HepG2 (cell line): ENCODE data around the gene CCT8. TPM values are rescaled to one million over a fixed set of nuclear protein-coding genes. Genes with fewer than 3 reads are reported as not detected.

Experiments
- ARHGAP35 ChIP-seq: sonication (generic); formaldehyde crosslinking; IDR thresholded peaks from 2 replicates; pipeline ENCODE4 v1.9.0; 2022; ENCODE audit warnings: mild to moderate bottlenecking, inconsistent platforms, moderate library complexity, missing genetic modification reagents, borderline replicate concordance
- BATF2 ChIP-seq: sonication (generic); formaldehyde crosslinking; IDR thresholded peaks from 2 replicates; pipeline ENCODE4 v1.8.0; 2022; ENCODE audit warnings: mild to moderate bottlenecking, missing genetic modification reagents, moderate library complexity
- IRF2 ChIP-seq: IDR thresholded peaks from 2 replicates; pipeline ENCODE4 v1.6.1; 2018; ENCODE audit warnings: missing genetic modification reagents, missing compliant biosample characterization
- KAT8 ChIP-seq: IDR thresholded peaks from 2 replicates; pipeline ENCODE4 v1.6.1; 2016; ENCODE audit warnings: missing genetic modification reagents, missing compliant biosample characterization
- KDM1A ChIP-seq: IDR thresholded peaks from 2 replicates; pipeline ENCODE4 v1.6.1; 2016; ENCODE audit warnings: missing compliant biosample characterization
- KLF16 ChIP-seq, 2 experiments: sonication (generic) in 1 of 2; formaldehyde crosslinking in 1 of 2; IDR thresholded peaks; 2 replicates each; pipeline versions ENCODE4 v1.6.1 to v1.8.0; 2016 to 2023; ENCODE audit warnings: missing genetic modification reagents in 2 of 2, missing compliant biosample characterization in 1 of 2
- MBD4 ChIP-seq: IDR thresholded peaks from 2 replicates; pipeline ENCODE4 v1.6.1; 2012; ENCODE audit warnings: low read length, inconsistent platforms, borderline replicate concordance
- RBFOX2 ChIP-seq: fragments of 200-400 bp; formaldehyde crosslinking; IDR thresholded peaks from 2 replicates; pipeline ENCODE4 v1.6.1; 2017; ENCODE audit warnings: low read depth, mild to moderate bottlenecking, low read length
- ZNF274 ChIP-seq: sonication (generic); formaldehyde crosslinking; IDR thresholded peaks from 2 replicates; pipeline ENCODE4 v1.5.1; 2020; ENCODE audit warnings: mild to moderate bottlenecking, missing genetic modification reagents
- ZNF337 ChIP-seq: sonication (generic); formaldehyde crosslinking; IDR thresholded peaks from 2 replicates; pipeline ENCODE4 v1.5.1; 2020; ENCODE audit warnings: missing genetic modification reagents, low read depth, mild to moderate bottlenecking, borderline replicate concordance
- ZNF382 ChIP-seq: sonication (generic); formaldehyde crosslinking; IDR thresholded peaks from 2 replicates; pipeline ENCODE4 v1.5.0; 2020; ENCODE audit warnings: missing genetic modification reagents, mild to moderate bottlenecking, borderline replicate concordance
- ZNF431 ChIP-seq: sonication (generic); formaldehyde crosslinking; IDR thresholded peaks from 2 replicates; pipeline ENCODE4 v1.9.0; 2022; ENCODE audit warnings: missing genetic modification reagents, low read depth, mild to moderate bottlenecking, borderline replicate concordance
- ZNF816 ChIP-seq: sonication (generic); formaldehyde crosslinking; IDR thresholded peaks from 2 replicates; pipeline ENCODE4 v1.8.0; 2022; ENCODE audit warnings: missing genetic modification reagents, mild to moderate bottlenecking, borderline replicate concordance
- polyA plus RNA-seq, 8 experiments: library from polyadenylated mRNA; depleted of rRNA in 3 of 8; stranded (reverse) in 7 of 8; unstranded in 1 of 8; fragments of >200 nt; fragmentation: Illumina TruSeq in 4 of 8; extraction: Trizol in 4 of 8; gene quantifications; 2 replicates each; pipeline versions ENCODE4 v1.2.1 to v1.2.3, GENCODE V29; 2011 to 2016; ENCODE audit warnings: low read depth in 4 of 8, missing spikeins in 1 of 8, mixed read lengths in 1 of 8; ENCODE audit not compliant: insufficient read depth in 1 of 8
- total RNA-seq, 5 experiments: library from RNA; depleted of rRNA; stranded (reverse); fragments of >200 nt; fragmentation: Illumina TruSeq; extraction: Trizol; gene quantifications; 2 replicates each; pipeline ENCODE4 v1.2.3, GENCODE V29; 2016; ENCODE audit warnings: low read depth in 1 of 5
- TF ChIP-seq, protein P1 (sequence below): sonication (generic); formaldehyde crosslinking; conservative IDR thresholded peaks from 2 replicates; pipeline ENCODE4 v1.4.0; 2020; ENCODE audit warnings: mild to moderate bottlenecking, missing genetic modification reagents, moderate library complexity
- TF ChIP-seq, protein P2 (sequence below): sonication (generic); formaldehyde crosslinking; IDR thresholded peaks from 2 replicates; pipeline ENCODE4 v1.5.1; 2020; ENCODE audit warnings: missing genetic modification reagents, mild to moderate bottlenecking, borderline replicate concordance
- TF ChIP-seq, protein P3 (sequence below): sonication (generic); formaldehyde crosslinking; IDR thresholded peaks from 2 replicates; pipeline ENCODE4 v1.9.0; 2022; ENCODE audit warnings: missing genetic modification reagents, mild to moderate bottlenecking, borderline replicate concordance
- TF ChIP-seq, protein P4 (sequence below): sonication (generic); formaldehyde crosslinking; IDR thresholded peaks from 2 replicates; pipeline ENCODE4 v1.4.0; 2020; ENCODE audit warnings: missing genetic modification reagents

CCT8 gene
- total and polyA plus RNA-seq, 2 of the 13 experiments (the other 11 are each of a cell fraction or from before 2014, with no cell fraction given): 127 to 325 TPM

- TF ChIP-seq, protein P1, sequence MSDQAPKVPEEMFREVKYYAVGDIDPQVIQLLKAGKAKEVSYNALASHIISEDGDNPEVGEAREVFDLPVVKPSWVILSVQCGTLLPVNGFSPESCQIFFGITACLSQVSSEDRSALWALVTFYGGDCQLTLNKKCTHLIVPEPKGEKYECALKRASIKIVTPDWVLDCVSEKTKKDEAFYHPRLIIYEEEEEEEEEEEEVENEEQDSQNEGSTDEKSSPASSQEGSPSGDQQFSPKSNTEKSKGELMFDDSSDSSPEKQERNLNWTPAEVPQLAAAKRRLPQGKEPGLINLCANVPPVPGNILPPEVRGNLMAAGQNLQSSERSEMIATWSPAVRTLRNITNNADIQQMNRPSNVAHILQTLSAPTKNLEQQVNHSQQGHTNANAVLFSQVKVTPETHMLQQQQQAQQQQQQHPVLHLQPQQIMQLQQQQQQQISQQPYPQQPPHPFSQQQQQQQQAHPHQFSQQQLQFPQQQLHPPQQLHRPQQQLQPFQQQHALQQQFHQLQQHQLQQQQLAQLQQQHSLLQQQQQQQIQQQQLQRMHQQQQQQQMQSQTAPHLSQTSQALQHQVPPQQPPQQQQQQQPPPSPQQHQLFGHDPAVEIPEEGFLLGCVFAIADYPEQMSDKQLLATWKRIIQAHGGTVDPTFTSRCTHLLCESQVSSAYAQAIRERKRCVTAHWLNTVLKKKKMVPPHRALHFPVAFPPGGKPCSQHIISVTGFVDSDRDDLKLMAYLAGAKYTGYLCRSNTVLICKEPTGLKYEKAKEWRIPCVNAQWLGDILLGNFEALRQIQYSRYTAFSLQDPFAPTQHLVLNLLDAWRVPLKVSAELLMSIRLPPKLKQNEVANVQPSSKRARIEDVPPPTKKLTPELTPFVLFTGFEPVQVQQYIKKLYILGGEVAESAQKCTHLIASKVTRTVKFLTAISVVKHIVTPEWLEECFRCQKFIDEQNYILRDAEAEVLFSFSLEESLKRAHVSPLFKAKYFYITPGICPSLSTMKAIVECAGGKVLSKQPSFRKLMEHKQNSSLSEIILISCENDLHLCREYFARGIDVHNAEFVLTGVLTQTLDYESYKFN (CRISPR knock-in tag): no peak; the same call in 1 of the 2 replicates
- TF ChIP-seq, protein P2, sequence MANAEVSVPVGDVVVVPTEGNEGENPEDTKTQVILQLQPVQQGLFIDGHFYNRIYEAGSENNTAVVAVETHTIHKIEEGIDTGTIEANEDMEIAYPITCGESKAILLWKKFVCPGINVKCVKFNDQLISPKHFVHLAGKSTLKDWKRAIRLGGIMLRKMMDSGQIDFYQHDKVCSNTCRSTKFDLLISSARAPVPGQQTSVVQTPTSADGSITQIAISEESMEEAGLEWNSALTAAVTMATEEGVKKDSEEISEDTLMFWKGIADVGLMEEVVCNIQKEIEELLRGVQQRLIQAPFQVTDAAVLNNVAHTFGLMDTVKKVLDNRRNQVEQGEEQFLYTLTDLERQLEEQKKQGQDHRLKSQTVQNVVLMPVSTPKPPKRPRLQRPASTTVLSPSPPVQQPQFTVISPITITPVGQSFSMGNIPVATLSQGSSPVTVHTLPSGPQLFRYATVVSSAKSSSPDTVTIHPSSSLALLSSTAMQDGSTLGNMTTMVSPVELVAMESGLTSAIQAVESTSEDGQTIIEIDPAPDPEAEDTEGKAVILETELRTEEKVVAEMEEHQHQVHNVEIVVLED (CRISPR knock-in tag): peak; percentile 78
- TF ChIP-seq ZNF337 (CRISPR knock-in tag) (no peak), ZNF816 (CRISPR knock-in tag) (no peak), ZNF274 (CRISPR knock-in tag) (no peak; the same call in 1 of the 2 replicates), KAT8 (CRISPR knock-in tag) (peak; percentile 97), KDM1A (CRISPR knock-in tag) (no peak), ZNF382 (no peak), BATF2 (CRISPR knock-in tag) (no peak), IRF2 (CRISPR knock-in tag) (peak; percentile 57; the same call in 1 of the 2 replicates), ARHGAP35 (CRISPR knock-in tag) (no peak), RBFOX2 (peak; percentile 76), ZNF431 (CRISPR knock-in tag) (peak; percentile 73; the same call in 1 of the 2 replicates), MBD4 (no peak), KLF16 (CRISPR knock-in tag; IDR thresholded peaks at IDR 0.05) (peak in 1 of 2 experiments; percentile 43; a peak in 2 of 4 replicates)
- TF ChIP-seq, protein P3, sequence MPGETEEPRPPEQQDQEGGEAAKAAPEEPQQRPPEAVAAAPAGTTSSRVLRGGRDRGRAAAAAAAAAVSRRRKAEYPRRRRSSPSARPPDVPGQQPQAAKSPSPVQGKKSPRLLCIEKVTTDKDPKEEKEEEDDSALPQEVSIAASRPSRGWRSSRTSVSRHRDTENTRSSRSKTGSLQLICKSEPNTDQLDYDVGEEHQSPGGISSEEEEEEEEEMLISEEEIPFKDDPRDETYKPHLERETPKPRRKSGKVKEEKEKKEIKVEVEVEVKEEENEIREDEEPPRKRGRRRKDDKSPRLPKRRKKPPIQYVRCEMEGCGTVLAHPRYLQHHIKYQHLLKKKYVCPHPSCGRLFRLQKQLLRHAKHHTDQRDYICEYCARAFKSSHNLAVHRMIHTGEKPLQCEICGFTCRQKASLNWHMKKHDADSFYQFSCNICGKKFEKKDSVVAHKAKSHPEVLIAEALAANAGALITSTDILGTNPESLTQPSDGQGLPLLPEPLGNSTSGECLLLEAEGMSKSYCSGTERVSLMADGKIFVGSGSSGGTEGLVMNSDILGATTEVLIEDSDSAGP: peak; percentile 54; the same call in 1 of the 2 replicates
- TF ChIP-seq, protein P4, sequence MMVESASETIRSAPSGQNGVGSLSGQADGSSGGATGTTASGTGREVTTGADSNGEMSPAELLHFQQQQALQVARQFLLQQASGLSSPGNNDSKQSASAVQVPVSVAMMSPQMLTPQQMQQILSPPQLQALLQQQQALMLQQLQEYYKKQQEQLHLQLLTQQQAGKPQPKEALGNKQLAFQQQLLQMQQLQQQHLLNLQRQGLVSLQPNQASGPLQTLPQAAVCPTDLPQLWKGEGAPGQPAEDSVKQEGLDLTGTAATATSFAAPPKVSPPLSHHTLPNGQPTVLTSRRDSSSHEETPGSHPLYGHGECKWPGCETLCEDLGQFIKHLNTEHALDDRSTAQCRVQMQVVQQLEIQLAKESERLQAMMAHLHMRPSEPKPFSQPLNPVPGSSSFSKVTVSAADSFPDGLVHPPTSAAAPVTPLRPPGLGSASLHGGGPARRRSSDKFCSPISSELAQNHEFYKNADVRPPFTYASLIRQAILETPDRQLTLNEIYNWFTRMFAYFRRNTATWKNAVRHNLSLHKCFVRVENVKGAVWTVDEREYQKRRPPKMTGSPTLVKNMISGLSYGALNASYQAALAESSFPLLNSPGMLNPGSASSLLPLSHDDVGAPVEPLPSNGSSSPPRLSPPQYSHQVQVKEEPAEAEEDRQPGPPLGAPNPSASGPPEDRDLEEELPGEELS (CRISPR knock-in tag): peak; percentile 29; the same call in 1 of the 2 replicates
Observed at GRCh38 chr21:29024474-29025327, 48.7 kb downstream of the CCT8 start, which contains the start of gene USP16 (continued).
